GM18517 (cell line): Measurements from ENCODE around the gene GALNT2.

Experiments
- ATAC-seq: cut with Tn5 transposase; IDR thresholded peaks from one replicate; pipeline ENCODE4 v1.9.1; 2021; ENCODE audit warnings: mild to moderate bottlenecking, moderate library complexity; ENCODE audit not compliant: unreplicated experiment

Gene GALNT2

DNA sequence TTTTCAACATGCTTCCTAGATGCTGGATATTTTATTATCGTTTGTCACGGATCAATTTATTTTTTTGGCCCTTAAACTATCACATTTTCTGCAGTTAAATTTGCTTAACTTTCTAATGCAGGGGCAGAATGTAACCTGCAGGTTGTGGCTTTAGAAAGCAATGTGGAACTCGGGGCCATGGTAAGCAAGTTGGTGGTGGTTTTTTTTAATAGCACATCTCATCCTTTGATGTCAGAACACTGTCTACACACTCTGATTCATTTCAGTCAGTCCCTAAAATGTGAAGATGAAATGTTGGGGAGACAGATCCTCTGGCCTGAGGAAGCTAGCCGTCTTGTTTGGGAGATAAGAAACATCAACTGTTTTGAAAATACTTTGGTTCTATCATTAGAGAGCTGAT lies 89.5 kb downstream of the GALNT2 start:
- ATAC-seq = no peak

DNA sequence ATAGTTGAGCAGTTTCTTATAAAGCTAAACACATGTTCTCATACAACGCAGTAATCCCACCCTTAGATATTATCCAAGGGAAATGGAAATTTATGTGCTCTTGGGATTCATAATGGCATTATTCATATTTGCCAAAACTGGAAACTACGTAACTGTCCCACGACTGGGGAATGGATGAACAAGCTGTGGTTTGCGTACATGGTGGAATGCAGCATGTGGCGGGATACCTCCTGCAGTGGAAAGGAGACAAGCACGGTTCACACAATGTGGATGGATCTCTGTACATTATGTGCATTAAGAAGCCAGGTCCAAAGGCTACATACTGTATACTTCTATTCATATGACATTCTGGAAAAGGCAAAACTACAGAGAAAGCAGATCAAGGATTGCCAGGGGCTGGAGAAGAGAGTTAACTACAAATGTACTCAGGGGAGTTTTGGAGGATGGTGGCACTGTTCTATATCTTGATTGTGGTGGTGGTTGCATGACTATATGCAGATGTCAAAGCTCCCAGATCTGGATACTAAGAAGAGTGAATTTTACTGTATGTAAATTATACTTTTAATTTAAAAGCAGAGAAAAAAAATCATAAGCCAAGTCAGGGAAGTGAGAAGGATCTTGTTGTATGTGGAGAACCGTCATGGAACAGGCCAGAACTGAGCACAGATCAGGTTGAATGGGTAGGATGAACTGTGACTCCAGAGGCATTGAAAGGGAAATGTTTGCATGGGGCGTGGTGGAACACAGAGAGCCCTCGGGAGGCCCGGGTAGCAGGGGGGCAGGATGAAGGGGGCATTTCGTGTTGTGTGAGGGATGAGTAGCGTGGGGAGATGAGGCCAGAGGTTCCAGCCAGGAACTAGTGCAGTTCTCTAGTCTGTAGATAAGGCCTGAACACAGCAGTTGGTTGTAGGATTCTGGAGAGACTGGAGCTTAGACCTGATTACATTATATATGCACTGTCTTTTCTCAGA lies 90.7 kb downstream of the GALNT2 start:
- no peak for ATAC-seq

DNA sequence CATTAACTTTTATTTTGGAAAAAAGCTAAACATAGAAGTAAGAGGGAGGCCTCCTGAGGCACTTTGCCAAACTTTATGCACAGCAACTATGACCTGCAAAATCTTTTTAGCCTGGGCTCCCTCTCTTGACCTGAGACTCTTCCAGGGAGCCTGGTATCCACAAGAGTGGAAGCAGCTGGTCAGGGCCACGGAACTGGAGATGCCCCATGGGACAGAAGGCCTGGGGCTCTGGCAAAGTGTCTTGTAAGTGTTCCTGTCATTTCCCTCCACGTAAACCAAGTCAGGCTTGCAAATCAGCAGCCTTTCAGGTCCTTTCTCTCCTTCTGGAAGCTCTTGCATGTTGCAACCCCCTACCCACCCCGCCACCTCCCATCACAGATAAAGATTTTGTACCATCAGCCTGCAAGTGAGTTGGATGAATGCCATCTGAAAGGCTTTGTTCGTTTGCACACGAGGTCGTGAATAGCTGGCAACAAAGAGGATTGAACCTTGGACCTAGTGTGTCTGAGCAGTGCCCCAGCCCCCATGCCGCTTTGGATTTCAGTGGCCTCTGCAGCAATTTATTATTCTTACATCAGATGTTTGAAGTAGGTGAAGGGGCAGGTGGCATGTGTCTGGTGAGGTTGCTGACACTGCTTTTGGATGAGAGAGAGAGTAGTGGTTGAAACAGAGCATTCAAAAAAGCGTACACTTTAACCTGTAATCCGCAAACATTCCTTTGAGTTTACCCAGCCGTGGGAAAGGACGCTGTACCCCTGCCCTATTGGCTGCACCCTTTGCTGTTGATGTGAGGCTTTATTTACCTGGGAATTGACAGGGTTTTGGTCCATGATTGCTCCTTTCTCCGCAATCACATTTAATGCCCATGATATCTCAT lies 91.6 kb downstream of the GALNT2 start:
- no peak for ATAC-seq

DNA sequence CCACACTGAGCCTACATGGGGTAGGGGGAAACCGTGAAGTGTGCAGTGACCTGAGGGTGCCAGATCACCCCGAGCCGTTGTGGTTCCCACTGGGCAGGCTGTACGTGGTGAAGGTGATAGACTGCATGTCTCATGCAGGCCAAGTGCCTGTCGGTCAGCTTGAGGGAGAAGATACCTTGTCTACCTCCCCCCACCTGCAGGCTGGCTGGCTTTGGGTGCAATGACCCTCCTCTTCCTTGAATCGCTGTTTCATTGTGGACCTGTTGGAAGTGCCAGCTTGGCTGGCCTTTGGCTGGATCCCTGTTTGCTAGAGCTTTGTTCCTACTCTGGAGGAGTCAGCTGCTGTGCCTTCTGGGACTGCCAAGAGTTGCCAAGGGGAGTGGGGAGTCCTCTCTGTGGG lies 92.5 kb downstream of the GALNT2 start:
- ATAC-seq = no peak

DNA sequence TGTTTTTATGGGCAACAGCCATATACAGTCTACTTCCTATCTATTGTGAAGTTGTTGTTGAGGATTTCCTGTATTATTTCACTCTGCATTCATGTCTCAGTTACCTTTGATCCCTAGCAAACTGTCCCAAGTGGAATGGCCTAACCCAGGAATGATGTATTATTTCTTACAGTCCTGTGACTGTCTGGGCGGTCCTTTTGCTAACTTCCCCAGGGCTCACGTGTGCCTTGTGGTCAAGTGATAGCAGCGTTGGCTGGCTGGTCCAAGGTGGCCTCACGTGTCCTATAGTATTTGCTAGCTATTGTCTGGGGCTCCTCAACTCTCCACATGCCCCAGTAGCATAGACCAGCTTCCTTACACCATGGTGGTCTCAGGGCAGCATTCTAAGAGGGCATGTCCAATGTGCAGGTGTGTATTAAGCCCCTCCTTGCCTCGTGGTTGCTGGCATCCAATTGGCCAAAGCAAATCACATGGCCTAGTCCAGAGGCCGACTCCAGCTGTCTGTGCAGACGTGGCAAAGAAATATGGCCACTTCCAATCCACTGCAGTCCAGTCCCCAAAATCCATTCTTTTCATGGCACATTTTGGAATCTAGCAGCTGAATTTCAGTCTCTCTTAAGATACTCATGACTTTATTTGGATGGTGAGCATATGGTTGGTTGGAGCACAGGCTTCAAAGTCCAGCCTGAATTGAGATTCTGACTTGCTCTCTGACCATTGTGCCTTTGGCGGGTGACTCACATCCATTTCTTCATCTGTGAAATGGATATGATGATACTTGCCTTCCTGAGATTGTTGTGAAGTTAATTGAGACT lies 94.1 kb downstream of the GALNT2 start:
- no peak for ATAC-seq

DNA sequence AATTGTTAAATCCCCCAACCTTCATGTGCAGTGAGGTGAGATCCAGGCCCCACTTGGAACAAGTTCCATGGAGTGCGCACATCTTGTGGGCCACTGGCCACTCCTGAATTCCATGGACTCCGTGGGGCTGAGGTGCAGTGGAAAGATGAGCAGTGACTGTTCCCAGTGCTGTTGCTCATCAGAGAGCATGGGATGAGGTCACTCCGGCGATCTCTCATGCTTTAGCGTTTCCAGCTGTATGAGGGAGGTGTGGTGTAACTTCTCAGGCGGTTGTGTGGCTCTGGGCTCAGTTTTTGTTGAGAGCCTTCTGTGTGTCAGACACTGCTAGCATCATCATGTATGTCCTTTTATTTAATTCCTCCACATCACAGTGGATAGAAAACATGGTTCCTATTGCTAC lies 96.2 kb downstream of the GALNT2 start:
- ATAC-seq = no peak

DNA sequence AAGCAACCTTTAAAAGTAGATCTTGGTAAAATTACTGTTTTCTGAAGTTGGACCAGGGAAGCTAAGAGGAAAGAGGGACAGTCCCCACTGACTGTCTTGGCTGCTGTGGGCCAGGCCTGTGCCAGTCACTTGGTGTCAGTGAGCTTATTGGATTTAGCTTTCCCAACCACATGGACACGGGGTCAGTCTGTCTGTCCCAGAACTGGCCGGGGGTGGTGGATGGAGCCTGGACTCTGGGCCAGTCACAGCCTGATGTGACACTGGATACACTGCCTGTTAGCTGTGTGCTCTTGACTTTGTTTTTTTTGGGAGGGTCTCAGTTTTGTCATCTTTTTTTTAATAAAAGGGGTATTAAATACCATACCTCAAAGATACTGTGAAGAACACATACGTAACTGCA lies 96.7 kb downstream of the GALNT2 start:
- ATAC-seq = no peak

DNA sequence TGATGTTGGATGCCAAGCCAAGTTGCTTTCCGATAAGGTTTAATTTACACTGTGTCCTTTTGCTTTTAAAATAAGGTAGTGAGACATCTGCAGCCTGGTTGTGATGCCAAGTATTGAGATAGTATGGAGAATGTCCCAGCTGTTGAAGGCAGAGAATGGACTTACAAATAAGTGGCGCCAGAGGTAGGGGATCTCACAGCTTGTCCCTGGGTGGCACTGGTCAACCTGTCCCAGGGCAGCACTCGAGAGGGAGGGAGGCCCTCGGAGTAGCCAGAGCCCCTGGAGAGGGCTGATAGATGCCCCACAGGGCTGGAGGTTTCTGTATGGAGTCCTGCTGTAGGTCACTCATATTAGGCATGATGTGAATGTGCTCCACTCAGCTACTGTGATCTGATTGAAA lies 98.5 kb downstream of the GALNT2 start:
- ATAC-seq = no peak

DNA sequence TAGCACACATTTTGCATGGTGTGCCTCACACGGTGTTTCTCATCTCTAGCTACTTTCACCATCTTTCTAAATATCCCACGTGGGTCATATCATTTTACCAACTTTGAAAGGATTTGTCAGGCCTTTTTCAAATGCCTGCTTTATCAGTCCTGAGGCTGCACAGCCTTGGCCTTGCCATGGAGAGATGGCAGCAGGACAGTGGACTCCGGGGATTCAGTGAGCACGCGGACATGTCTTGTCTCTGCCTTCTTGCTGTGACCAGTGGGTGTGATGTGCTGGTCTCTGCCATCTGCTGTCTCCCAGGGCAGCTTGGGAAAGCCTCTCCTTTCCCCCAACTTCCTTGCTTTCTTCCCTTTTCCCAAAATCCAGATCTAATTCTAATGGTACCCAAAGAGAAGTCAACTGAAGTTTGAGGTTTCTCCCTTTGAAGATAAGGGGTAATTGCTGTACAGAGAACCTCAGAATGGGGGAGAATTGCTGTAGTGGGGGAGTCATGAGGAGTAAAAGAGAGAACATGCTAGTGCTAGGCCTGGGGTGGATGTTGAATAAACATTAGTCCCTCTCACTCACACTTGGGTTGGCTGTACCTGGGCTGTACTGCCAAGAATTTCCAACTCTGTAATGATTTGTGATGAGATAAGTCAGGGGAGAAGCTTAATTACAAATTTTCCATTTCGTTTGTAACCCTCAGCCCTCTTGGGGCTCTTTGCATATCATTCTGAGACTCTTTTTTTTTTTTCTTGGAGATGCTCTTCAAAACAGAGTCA lies 99.5 kb downstream of the GALNT2 start:
- ATAC-seq = no peak

DNA sequence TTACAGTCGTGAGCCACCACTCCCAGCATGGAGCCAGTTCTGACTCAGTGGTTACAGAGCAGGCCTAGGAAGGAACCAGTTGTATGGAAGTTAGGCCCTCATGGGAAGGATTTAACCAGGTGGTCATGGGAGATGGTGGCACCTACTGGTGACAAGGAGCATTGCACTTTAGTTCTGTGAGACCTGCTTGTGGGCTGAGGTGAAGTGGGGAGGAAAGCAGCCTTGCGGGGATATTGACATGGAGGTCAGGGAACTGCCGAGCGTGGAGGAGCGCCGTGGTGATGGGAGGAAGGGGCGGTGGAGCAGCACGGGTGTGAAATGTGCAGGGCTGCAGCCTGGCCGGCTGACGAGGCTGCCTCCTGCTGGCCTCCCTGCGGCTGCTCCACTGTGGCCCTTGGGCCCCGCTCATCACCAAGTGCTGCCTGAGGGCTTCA lies 100.4 kb downstream of the GALNT2 start:
- ATAC-seq = no peak

DNA sequence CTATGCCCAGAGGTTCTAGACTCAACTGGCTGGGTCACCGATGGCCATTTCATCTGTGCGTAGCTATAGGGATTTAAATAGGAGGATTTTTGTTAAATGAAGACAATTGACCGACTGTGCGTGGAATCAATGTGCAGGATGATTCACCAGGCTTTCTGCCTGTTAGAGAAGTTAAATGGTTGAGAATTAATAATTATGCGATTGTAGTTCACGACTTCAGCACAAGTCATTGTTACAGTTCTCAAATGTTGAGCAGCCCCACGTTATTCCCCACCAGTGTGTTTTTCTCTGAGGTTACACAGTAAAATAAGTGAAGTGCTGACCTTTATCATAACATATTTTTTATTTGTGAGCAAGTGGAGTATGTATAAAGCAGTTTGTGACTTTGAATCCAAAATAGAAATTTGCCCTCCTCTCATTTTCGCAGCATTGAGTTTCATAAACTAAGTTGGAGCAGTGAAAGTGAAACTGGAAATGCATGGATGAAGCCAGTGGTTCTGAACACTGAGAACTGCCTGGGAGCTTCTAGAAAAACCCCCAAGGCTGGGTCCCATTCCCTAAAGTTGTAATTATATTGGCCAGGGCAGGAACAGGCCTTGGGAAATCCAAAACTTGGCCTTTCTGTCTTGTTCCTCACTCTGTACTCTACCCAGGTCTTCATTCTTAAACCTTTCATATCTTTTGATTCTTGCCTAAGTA lies 102.6 kb downstream of the GALNT2 start:
- peak; percentile 43 for ATAC-seq

DNA sequence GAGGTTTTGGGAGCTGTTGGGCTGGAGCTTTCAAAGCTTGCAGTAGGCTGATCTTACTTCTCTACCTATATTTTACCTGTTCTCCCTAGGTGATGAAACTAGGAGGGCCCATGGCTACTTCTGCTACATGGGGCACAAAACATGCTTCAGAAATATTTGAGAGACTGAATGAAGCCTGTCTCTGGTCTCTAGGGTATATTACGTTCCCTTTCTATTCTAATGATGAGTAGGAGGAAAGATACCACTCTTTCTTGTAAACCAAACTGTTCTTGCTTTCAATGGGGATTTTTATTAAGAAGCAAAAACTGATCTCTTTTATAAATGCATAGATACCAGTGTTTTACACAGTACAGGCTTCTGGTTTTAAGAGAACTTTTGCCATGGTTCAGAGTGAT lies 103.1 kb downstream of the GALNT2 start:
- peak; percentile 54 for ATAC-seq

DNA sequence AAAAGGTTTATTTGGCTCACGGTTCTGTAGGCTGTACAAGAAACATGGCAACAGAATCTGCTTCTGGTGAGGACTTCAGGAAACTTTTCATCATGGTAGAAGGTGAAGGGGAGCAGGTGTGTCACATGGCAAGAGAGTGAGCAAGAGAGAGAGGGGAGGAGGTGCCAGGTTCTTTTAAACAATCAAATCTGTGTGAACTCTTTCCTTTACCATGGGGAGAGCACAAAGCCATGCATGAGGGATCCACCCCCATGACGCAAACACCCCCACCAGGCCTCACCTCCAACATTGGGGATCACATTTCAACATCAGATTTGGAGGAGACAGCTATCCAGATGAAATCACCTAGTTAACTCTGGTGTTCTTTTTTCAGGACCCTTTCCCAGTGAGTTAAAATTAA lies 103.6 kb downstream of the GALNT2 start:
- ATAC-seq = peak; percentile 19

DNA sequence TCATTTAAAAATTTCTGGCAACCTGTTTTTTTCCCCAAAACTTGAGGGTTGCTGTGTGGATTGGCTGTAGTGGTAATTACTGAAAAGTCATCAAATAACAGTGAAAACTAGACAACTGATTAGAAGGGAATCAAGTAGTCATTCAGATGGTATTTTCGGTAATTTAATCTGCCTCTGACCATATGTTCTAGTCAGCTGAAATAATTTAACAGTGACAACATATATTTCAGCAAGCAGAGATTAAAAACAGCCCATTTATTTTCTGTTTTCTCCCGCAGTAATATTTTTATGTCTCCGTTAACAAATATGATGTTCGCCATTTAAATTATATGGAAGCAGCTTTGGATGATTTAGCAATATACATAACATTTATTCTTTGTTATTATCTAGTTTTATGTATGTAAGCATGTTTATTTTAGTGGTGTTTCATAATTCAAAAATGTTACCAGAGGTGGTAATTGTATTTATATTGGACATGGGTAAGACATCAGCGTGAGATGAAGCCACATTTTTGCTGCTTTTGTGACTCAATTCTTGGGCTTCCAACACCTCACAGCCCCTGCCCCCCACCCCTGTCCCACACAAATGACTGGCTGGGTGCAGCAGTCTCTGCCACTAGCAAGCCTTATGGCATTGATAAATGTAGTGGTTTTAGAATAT lies 104.4 kb downstream of the GALNT2 start:
- ATAC-seq = no peak

DNA sequence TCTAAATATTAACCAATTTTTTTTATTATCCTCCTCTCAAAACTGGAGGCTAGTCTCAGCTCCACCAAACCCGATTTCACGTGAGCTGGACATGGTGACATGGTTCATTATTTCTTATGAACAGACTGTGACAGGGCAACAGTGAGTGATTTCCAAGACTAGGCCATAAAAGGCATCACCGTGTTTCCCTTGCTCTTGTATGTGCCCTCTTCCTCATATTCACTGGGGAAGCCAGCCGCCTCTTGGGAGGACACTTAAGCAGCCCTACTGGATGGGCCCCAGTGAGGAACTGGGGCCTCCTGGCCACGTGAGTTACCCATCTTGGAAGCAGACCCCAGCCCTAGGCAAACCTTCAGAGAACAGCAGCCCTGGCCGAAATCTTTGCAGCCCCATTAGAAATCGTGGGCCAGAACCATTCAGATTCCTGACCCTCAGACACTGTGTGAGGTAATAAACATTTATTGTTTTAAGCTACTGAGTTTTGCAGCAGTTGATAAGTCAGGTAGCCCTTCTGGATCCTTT lies 105.0 kb downstream of the GALNT2 start:
- no peak for ATAC-seq

DNA sequence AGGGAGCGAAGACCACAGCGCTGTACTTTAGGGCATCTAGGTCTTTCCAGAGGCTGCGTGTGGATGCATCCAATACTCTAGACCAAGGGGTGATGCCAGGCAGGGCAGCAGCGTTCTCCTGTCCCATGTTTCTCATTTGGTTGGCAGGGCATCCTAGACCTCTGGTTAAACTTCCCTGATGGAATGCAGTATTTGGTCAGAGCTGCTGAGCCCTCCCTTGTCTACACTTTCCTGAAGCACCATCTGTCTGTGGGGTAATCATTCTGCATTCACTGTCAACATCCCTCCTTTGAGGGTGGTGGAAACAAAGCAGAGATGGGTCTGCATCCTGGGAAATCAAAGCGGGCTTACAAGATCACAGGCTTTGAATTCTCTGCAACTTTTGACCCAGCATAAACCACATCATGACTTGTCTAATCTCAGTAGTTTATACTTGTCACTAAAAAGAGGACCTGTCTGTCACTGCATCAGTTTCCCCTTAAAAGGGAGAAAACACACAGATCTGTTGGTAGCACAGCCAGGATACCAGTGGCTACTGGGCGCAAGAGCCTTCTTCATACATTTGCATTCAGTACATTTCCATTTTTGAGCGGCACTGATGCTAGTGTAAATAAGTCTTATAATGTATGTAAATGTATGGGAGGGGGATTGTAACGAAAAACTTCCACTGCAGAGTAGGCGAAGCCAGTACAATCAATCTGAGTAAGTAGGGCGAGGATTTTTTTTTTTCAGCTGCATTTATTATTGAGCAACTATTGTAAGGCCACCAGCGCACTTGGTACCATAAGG lies 106.3 kb downstream of the GALNT2 start:
- ATAC-seq = no peak

DNA sequence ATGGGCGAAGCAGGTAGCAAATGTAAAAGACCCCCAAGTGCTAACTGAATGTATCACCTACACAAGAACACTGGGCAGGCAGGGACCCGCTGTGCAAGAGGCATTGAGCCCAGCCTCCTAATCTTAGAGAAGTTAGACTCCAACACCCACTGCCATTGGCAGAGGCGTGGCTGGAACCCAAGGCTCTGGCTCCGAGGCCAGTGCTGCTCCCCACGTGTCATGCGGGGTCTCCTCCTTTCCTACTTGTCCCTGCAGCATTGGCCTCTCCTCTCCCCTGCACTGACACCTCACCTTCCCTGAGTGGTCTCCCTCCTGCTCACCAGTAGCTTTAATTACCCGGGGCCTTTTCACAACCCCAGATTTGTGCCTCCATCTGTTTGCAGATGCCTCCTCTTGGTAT lies 107.0 kb downstream of the GALNT2 start:
- no peak for ATAC-seq
